ENCODE data around the gene ASF1B.

ASF1B gene

DNA sequence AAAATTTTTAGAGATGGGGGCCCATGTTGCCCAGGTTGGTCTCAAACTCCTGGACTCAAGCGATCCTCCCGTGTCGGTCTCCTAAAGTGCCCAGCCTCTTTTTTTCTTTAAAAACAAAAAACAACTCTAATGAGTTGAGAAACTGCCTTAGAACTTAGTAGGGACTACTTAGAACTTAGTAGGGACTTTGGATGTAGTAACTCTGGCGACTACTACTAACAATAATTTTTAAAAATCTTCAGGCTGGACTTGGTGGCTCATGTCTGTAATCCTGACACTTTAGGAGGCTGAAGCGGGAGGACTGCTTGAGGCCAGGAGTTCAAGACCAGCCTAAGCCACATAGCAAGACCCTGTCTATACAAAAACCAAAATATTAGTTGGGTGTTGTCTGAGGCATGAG, 50.3 kb downstream of the ASF1B start:
- no peak for TF ChIP-seq EZH2phosphoT487 (IDR thresholded peaks at IDR 0.05; ENCODE audit: low read length)
- no peak for TF ChIP-seq EZH2 (optimal IDR thresholded peaks at IDR 0.05; ENCODE audit: low read depth, low read length)
- TF ChIP-seq, protein P1, sequence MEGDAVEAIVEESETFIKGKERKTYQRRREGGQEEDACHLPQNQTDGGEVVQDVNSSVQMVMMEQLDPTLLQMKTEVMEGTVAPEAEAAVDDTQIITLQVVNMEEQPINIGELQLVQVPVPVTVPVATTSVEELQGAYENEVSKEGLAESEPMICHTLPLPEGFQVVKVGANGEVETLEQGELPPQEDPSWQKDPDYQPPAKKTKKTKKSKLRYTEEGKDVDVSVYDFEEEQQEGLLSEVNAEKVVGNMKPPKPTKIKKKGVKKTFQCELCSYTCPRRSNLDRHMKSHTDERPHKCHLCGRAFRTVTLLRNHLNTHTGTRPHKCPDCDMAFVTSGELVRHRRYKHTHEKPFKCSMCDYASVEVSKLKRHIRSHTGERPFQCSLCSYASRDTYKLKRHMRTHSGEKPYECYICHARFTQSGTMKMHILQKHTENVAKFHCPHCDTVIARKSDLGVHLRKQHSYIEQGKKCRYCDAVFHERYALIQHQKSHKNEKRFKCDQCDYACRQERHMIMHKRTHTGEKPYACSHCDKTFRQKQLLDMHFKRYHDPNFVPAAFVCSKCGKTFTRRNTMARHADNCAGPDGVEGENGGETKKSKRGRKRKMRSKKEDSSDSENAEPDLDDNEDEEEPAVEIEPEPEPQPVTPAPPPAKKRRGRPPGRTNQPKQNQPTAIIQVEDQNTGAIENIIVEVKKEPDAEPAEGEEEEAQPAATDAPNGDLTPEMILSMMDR (IDR thresholded peaks at IDR 0.05; ENCODE audit: low read length), result no peak
- Histone ChIP-seq H3K4me3 (ENCODE audit: low read length) (no peak overlapping the region), H2AFZ (ENCODE audit: low read length) (no peak overlapping the region), H3K27ac (ENCODE audit: low read length) (no peak overlapping the region), H3K4me1 (ENCODE audit: low read length) (peaks cover 6% of the 10 kb centered on the region), H3F3A (ENCODE audit: insufficient read depth, low read length) (no peaks in the 10 kb centered on the region; the same call in 1 of the 2 replicates), H3K4me2 (ENCODE audit: low read depth, low read length) (no peak overlapping the region), H4K20me1 (ENCODE audit: insufficient read depth, low read length) (no peaks in the 10 kb centered on the region), H3K79me2 (ENCODE audit: low read length) (no peaks in the 10 kb centered on the region; the same call in 1 of the 2 replicates), H3K27me3 (replicated peaks; ENCODE audit: insufficient read depth, low read length) (no peaks in the 10 kb centered on the region), H3K9me2 (replicated peaks; ENCODE audit: insufficient read depth, low read length) (no peaks in the 10 kb centered on the region), H3K9me3 (replicated peaks; ENCODE audit: insufficient read depth, low read length) (no peaks in the 10 kb centered on the region), H3K9ac (ENCODE audit: low read length) (no peak overlapping the region), H3K36me3 (replicated peaks; ENCODE audit: insufficient read depth, low read length) (no peaks in the 10 kb centered on the region)
- DNase-seq, result no peak

DNA sequence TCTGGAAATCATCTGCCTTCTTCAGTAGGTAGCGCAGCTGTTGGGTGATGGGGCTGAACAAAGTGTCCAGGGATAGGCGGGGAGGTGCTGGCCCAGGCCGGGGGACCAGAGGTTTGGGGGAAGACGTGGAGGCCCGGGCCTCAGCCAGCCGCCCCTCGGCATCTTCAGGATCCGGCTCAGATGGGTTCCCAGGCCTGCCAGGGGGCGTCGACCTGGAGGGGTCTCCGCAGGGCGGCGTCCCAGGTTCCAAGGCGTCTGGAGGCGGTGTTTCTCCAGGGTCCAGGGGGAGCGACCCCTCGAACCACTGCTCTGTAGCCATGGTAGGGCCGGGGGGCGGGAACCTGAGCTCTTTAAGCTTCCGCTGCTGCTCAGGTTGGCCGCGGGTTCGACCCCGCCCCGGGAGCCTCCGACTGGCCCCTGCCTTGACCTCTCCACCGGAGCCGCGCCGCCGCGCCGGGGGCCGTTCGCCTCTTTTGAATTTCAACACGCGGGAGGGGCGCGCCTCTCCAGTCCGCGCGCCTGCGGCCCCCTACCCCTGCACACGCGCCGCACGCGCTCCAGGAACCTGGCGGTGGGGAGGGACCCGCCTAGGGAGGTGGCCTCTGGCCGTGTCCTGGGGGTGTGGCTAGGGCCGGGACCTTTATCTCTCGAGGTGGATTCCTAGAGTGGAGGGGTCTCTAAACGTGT, 50.9 kb downstream of the ASF1B start, which contains the start of gene C19orf67:
TSS of gene C19orf67 (minus strand) at position 475 of the 687 bp plus-strand sequence. CDS start at position 319, 156 bp downstream.
- Histone ChIP-seq H3K4me3 (ENCODE audit: low read length) (no peak within 1 kb of the TSS), H3F3A (ENCODE audit: insufficient read depth, low read length) (peaks cover 5% of the 10 kb centered on the region), H3K4me1 (ENCODE audit: low read length) (peaks cover 6% of the 10 kb centered on the region), H2AFZ (ENCODE audit: low read length) (no peak within 1 kb of the TSS), H3K36me3 (replicated peaks; ENCODE audit: insufficient read depth, low read length) (no peaks in the 10 kb centered on the region), H3K27me3 (replicated peaks; ENCODE audit: insufficient read depth, low read length) (no peaks in the 10 kb centered on the region), H3K79me2 (ENCODE audit: low read length) (no peaks in the 10 kb centered on the region; the same call in 1 of the 2 replicates), H3K9me2 (replicated peaks; ENCODE audit: insufficient read depth, low read length) (no peaks in the 10 kb centered on the region), H3K9me3 (replicated peaks; ENCODE audit: insufficient read depth, low read length) (no peaks in the 10 kb centered on the region), H3K9ac (ENCODE audit: low read length) (no peak within 1 kb of the TSS), H4K20me1 (ENCODE audit: insufficient read depth, low read length) (no peaks in the 10 kb centered on the region), H3K4me2 (ENCODE audit: low read depth, low read length) (no peak within 1 kb of the TSS), H3K27ac (ENCODE audit: low read length) (no peak within 1 kb of the TSS)
- TF ChIP-seq EZH2 (optimal IDR thresholded peaks at IDR 0.05; ENCODE audit: low read depth, low read length), result no peak
- TF ChIP-seq, protein P1 (IDR thresholded peaks at IDR 0.05; ENCODE audit: low read length), result no peak
- DNase-seq, result no peak

DNA sequence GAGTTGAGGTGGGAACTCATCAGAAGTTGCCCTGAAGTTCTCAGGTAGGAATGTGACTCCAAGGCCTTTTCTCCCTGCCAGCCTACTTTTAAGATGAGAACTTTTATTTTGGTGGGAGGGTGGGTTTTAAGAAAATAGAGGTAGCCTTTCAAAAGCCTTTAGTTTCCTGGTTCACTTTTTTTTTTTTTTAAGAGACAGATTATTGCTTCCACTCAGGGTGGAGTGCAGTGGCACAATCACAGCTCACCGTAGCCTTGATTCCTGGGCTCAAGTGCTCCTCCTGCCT, 53.8 kb downstream of the ASF1B start:
- TF ChIP-seq EZH2 (optimal IDR thresholded peaks at IDR 0.05; ENCODE audit: low read depth, low read length), result no peak
- no peak for TF ChIP-seq EZH2phosphoT487 (IDR thresholded peaks at IDR 0.05; ENCODE audit: low read length)
- TF ChIP-seq, protein P1 (IDR thresholded peaks at IDR 0.05; ENCODE audit: low read length), result no peak
- H2AFZ ChIP-seq (ENCODE audit: low read length), result no peak overlapping the region
- peak overlapping the region; percentile 98; the same call in 1 of the 2 replicates for H3K4me2 ChIP-seq (ENCODE audit: low read depth, low read length)
- H3K27ac ChIP-seq (ENCODE audit: low read length), result no peak overlapping the region
- no peaks in the 10 kb centered on the region; the same call in 1 of the 2 replicates for H3K79me2 ChIP-seq (ENCODE audit: low read length)
- no peak overlapping the region for H3K9ac ChIP-seq (ENCODE audit: low read length)
- no peaks in the 10 kb centered on the region for H4K20me1 ChIP-seq (ENCODE audit: insufficient read depth, low read length)
- H3K4me1 ChIP-seq (ENCODE audit: low read length), result peaks cover 6% of the 10 kb centered on the region
- H3F3A ChIP-seq (ENCODE audit: insufficient read depth, low read length), result peaks cover 5% of the 10 kb centered on the region
- no peak for DNase-seq
- H3K36me3 ChIP-seq (replicated peaks; ENCODE audit: insufficient read depth, low read length), result no peaks in the 10 kb centered on the region
- H3K27me3 ChIP-seq (replicated peaks; ENCODE audit: insufficient read depth, low read length), result no peaks in the 10 kb centered on the region
- H3K9me2 ChIP-seq (replicated peaks; ENCODE audit: insufficient read depth, low read length), result no peaks in the 10 kb centered on the region
- no peaks in the 10 kb centered on the region for H3K9me3 ChIP-seq (replicated peaks; ENCODE audit: insufficient read depth, low read length)
- H3K4me3 ChIP-seq (ENCODE audit: low read length), result no peak overlapping the region

Measured in MM.1S (cell line).